H1 (cell line): ENCODE results near the gene TIE1. TPM values are rescaled to one million over a fixed set of nuclear protein-coding genes. Genes with fewer than 3 reads are reported as not detected.

Experiments used
- CTCF ChIA-PET: fragments of 300-600 bp; sonication (Branson Sonifier 250); formaldehyde crosslinking; loops from one replicate; lab custom pipeline; 2021; ENCODE audit not compliant: partially characterized antibody; lab: Charles Lee
- POLR2A ChIA-PET: fragments of 300-600 bp; sonication (Branson Sonifier 250); formaldehyde crosslinking; loops from one replicate; lab custom pipeline; 2021; ENCODE audit warnings: inconsistent platforms; ENCODE audit not compliant: partially characterized antibody; lab: Charles Lee
- DNase-seq, 2 experiments: peaks; one replicate each; pipeline versions ENCODE4 v3.0.0 to v3.0.0-alpha.2; 2010 to 2022; ENCODE audit warnings: low spot score in 2 of 2, low read depth in 1 of 2, mixed read lengths in 1 of 2
- FAIRE-seq: peaks from 2 replicates; lab custom pipeline; 2011; peaks lifted over from hg19 to GRCh38; lab: Jason Lieb, UNC
- H2AFZ ChIP-seq: 2 replicates; pipeline ENCODE4 v1.8.1; 2012; ENCODE audit warnings: low read length, inconsistent platforms
- H2AK5ac ChIP-seq: 2 replicates; pipeline ENCODE4 v1.6.1; 2013; ENCODE audit warnings: low read depth, low read length
- H2BK120ac ChIP-seq: replicated peaks from 2 replicates; pipeline ENCODE3; 2013; ENCODE audit warnings: low read depth, low read length, inconsistent platforms
- H2BK12ac ChIP-seq: 2 replicates; pipeline ENCODE4 v1.6.1; 2013; ENCODE audit warnings: low read depth, low read length
- H2BK15ac ChIP-seq: 2 replicates; pipeline ENCODE4 v1.6.1; 2013; ENCODE audit warnings: low read length
- H2BK20ac ChIP-seq: 2 replicates; pipeline ENCODE4 v1.6.1; 2013; ENCODE audit warnings: low read length
- H2BK5ac ChIP-seq: 2 replicates; pipeline ENCODE4 v1.6.1; 2013; ENCODE audit warnings: low read depth, low read length
- H3K14ac ChIP-seq: 2 replicates; pipeline ENCODE4 v1.6.1; 2013; ENCODE audit warnings: inconsistent platforms; ENCODE audit not compliant: insufficient read length
- H3K18ac ChIP-seq: 2 replicates; pipeline ENCODE4 v1.6.1; 2013; ENCODE audit warnings: low read length; ENCODE audit errors: extremely low read depth
- H3K23ac ChIP-seq: 2 replicates; pipeline ENCODE4 v1.6.1; 2013; ENCODE audit warnings: inconsistent platforms; ENCODE audit not compliant: insufficient read length
- H3K23me2 ChIP-seq: 2 replicates; pipeline ENCODE4 v1.6.1; 2013; ENCODE audit warnings: low read depth, low read length
- H3K27ac ChIP-seq: 2 replicates; pipeline ENCODE4 v1.6.1; 2011; ENCODE audit warnings: low read depth, low read length, inconsistent platforms
- H3K27me3 ChIP-seq, 4 experiments: replicated peaks in 1 of 4; 1 replicate in 1 of 4; 2 replicates in 3 of 4; pipeline versions ENCODE4 v1.6.1 to v1.8.1; 2011 to 2013; ENCODE audit warnings: low read length in 3 of 4, mild to moderate bottlenecking in 3 of 4, inconsistent platforms in 2 of 4, mixed read lengths in 2 of 4, moderate library complexity in 1 of 4; ENCODE audit not compliant: control insufficient read depth in 3 of 4, insufficient read depth in 3 of 4; ENCODE audit errors: extremely low read depth in 1 of 4
- H3K36me3 ChIP-seq, 4 experiments: 2 replicates each; pipeline versions ENCODE4 v1.6.1 to v1.8.1; 2011 to 2013; ENCODE audit warnings: mild to moderate bottlenecking in 4 of 4, low read length in 3 of 4, moderate library complexity in 2 of 4, control low read depth in 1 of 4, inconsistent platforms in 1 of 4; ENCODE audit not compliant: insufficient read depth in 4 of 4, control insufficient read depth in 2 of 4
- H3K4ac ChIP-seq: replicated peaks from 2 replicates; pipeline ENCODE3; 2013; ENCODE audit warnings: low read length, low read depth, mixed read lengths, inconsistent platforms; ENCODE audit not compliant: insufficient read length
- H3K4me1 ChIP-seq, 4 experiments: replicated peaks in 1 of 4; 1 replicate in 1 of 4; 2 replicates in 3 of 4; pipeline versions ENCODE4 v1.6.1 to v1.8.1; 2011 to 2013; ENCODE audit warnings: low read length in 3 of 4, inconsistent platforms in 2 of 4, mixed read lengths in 1 of 4; ENCODE audit not compliant: insufficient read depth in 4 of 4, control insufficient read depth in 3 of 4
- H3K4me2 ChIP-seq, 2 experiments: 2 replicates each; pipeline versions ENCODE4 v1.6.1 to v1.8.1; 2011 to 2013; ENCODE audit warnings: low read depth in 2 of 2, low read length in 2 of 2, control low read depth in 1 of 2, inconsistent platforms in 1 of 2, mild to moderate bottlenecking in 1 of 2; ENCODE audit not compliant: insufficient read depth in 1 of 2
- H3K4me3 ChIP-seq, 4 experiments: fragments of 200-600, 300-600 bp in 1 of 4; sonication (generic), shearing (Covaris generic), sonication (Bioruptor Twin) in 1 of 4; 2 replicates each; pipeline versions ENCODE4 v1.5.1 to v1.8.1; 2011 to 2016; ENCODE audit warnings: low read length in 4 of 4, low read depth in 3 of 4, control low read depth in 2 of 4, inconsistent platforms in 2 of 4, mild to moderate bottlenecking in 2 of 4, mixed read lengths in 1 of 4, moderate library complexity in 1 of 4; ENCODE audit not compliant: insufficient read depth in 2 of 4; ENCODE audit errors: extremely low read depth in 1 of 4
- H3K56ac ChIP-seq: replicated peaks from 2 replicates; pipeline ENCODE3; 2013; ENCODE audit warnings: low read depth, mild to moderate bottlenecking, mixed read lengths, low read length, inconsistent platforms; ENCODE audit not compliant: insufficient read length
- H3K79me1 ChIP-seq: 2 replicates; pipeline ENCODE4 v1.6.1; 2013; ENCODE audit warnings: low read depth, low read length, control low read depth
- H3K79me2 ChIP-seq, 2 experiments: 2 replicates each; pipeline versions ENCODE4 v1.6.1 to v1.8.1; 2012 to 2013; ENCODE audit warnings: low read length in 2 of 2, mild to moderate bottlenecking in 2 of 2, inconsistent platforms in 1 of 2; ENCODE audit not compliant: insufficient read depth in 2 of 2, control insufficient read depth in 1 of 2
- H3K9ac ChIP-seq, 4 experiments: replicated peaks in 1 of 4; 1 replicate in 1 of 4; 2 replicates in 3 of 4; pipeline versions ENCODE4 v1.6.1 to v1.8.1; 2011 to 2013; ENCODE audit warnings: low read depth in 3 of 4, low read length in 3 of 4, control low read depth in 2 of 4, mild to moderate bottlenecking in 2 of 4, moderate library complexity in 2 of 4, inconsistent platforms in 1 of 4; ENCODE audit errors: extremely low read depth in 1 of 4
- H3K9me3 ChIP-seq, 2 experiments: 2 replicates each; pipeline versions ENCODE4 v1.6.1 to v1.8.1; 2012 to 2013; ENCODE audit warnings: mild to moderate bottlenecking in 2 of 2, moderate library complexity in 2 of 2, control low read depth in 1 of 2, inconsistent platforms in 1 of 2, low read depth in 1 of 2, low read length in 1 of 2, mixed read lengths in 1 of 2; ENCODE audit not compliant: insufficient read depth in 2 of 2
- H4K20me1 ChIP-seq, 2 experiments: replicated peaks in 1 of 2; 2 replicates each; pipeline versions ENCODE3 to v1.8.1; 2011 to 2013; ENCODE audit warnings: inconsistent platforms in 2 of 2, low read length in 2 of 2, mild to moderate bottlenecking in 1 of 2; ENCODE audit not compliant: insufficient read depth in 2 of 2, control insufficient read depth in 1 of 2
- H4K5ac ChIP-seq: 2 replicates; pipeline ENCODE4 v1.6.1; 2013; ENCODE audit warnings: low read length, low read depth, mixed read lengths, inconsistent platforms; ENCODE audit not compliant: insufficient read length
- H4K8ac ChIP-seq: 2 replicates; pipeline ENCODE4 v1.8.0; 2013; ENCODE audit warnings: mild to moderate bottlenecking, moderate library complexity, low read length, inconsistent platforms; ENCODE audit not compliant: insufficient read depth; ENCODE audit errors: extremely low read depth
- H4K91ac ChIP-seq: replicated peaks from 2 replicates; pipeline ENCODE3; 2013; ENCODE audit warnings: low read length, mixed read lengths, inconsistent platforms; ENCODE audit not compliant: insufficient read length
- ASH2L ChIP-seq: fragments of 200-600, 300-600 bp; sonication (generic); IDR thresholded peaks from one replicate; pipeline ENCODE4 v1.7.1; 2017; ENCODE audit warnings: low read length
- CBX5 ChIP-seq: fragments of 300-800, 300-1000 bp; sonication (generic); IDR thresholded peaks from 2 replicates; pipeline ENCODE4 v1.7.1; 2016; ENCODE audit warnings: antibody characterized with exemption, low read length, low read depth
- CHD1 ChIP-seq: IDR thresholded peaks from 2 replicates; pipeline ENCODE4 v1.6.1; 2012; ENCODE audit warnings: low read depth, low read length, improper control_type of control experiment
- CTBP2 ChIP-seq: IDR thresholded peaks from 2 replicates; pipeline ENCODE4 v1.7.0; 2011; ENCODE audit warnings: borderline replicate concordance, mild to moderate bottlenecking, moderate library complexity, mixed read lengths, low read length; ENCODE audit not compliant: insufficient read depth, insufficient read length
- HDAC2 ChIP-seq, 2 experiments: fragments of 300-600 bp in 1 of 2; sonication (generic) in 1 of 2; IDR thresholded peaks; 2 replicates each; pipeline ENCODE4 v1.6.1; 2011 to 2012; ENCODE audit warnings: low read depth in 2 of 2, low read length in 2 of 2, mild to moderate bottlenecking in 2 of 2, moderate library complexity in 2 of 2, borderline replicate concordance in 1 of 2, inconsistent platforms in 1 of 2
- JUN ChIP-seq: IDR thresholded peaks from 2 replicates; pipeline ENCODE4 v1.6.1; 2011; ENCODE audit warnings: low read depth, mild to moderate bottlenecking, improper control_type of control experiment, low read length
- KDM1A ChIP-seq: fragments of 200-600, 300-600 bp; sonication (generic); IDR thresholded peaks from 2 replicates; pipeline ENCODE4 v1.7.1; 2016; ENCODE audit warnings: mild to moderate bottlenecking, low read length, borderline replicate concordance
- NRF1 ChIP-seq: IDR thresholded peaks from 2 replicates; pipeline ENCODE4 v1.6.1; 2011; ENCODE audit warnings: mild to moderate bottlenecking, low read depth, low read length, improper control_type of control experiment
- PHF8 ChIP-seq: fragments of 200-600 bp; sonication (generic); conservative IDR thresholded peaks from 2 replicates; pipeline ENCODE4 v1.7.1; 2012; ENCODE audit warnings: low read depth, mild to moderate bottlenecking, inconsistent platforms, low read length, moderate library complexity
- RFX5 ChIP-seq: IDR thresholded peaks from 2 replicates; pipeline ENCODE4 v1.6.1; 2011; ENCODE audit warnings: low read depth, low read length, improper control_type of control experiment, borderline replicate concordance
- SIN3A ChIP-seq, 2 experiments: IDR thresholded peaks in 1 of 2; conservative IDR thresholded peaks in 1 of 2; 2 replicates each; pipeline ENCODE4 v1.6.1; 2011 to 2012; ENCODE audit warnings: low read length in 2 of 2, improper control_type of control experiment in 1 of 2, low read depth in 1 of 2, mild to moderate bottlenecking in 1 of 2
- SIX5 ChIP-seq: IDR thresholded peaks from 2 replicates; pipeline ENCODE4 v1.6.1; 2011; ENCODE audit warnings: mild to moderate bottlenecking, low read depth, low read length
- SP4 ChIP-seq: IDR thresholded peaks from 2 replicates; pipeline ENCODE4 v1.6.1; 2012; ENCODE audit warnings: low read length, inconsistent platforms
- TAF7 ChIP-seq: optimal IDR thresholded peaks from 2 replicates; pipeline ENCODE3; 2011; ENCODE audit warnings: low read depth, mild to moderate bottlenecking, inconsistent platforms, low read length, moderate library complexity, borderline replicate concordance
- whole genome bisulfite sequencing, 2 experiments: shearing (Covaris generic) in 1 of 2; methylation state at CpG; one replicate each; pipeline versions ENCODE4 v1.1.6 to v1.1.7; 2013 to 2015; ENCODE audit warnings: low lambda C conversion rate in 2 of 2, mixed read lengths in 2 of 2, inconsistent platforms in 1 of 2, low coverage in 1 of 2, missing lambda C conversion rate in 1 of 2; ENCODE audit not compliant: insufficient replicate concordance in 2 of 2, insufficient coverage in 1 of 2, insufficient read length in 1 of 2; ENCODE audit errors: extremely low coverage in 1 of 2, missing lambda C conversion rate in 1 of 2; 5-methylcytosine and 5-hydroxymethylcytosine counted together
- polyA plus RNA-seq, 7 experiments: library from polyadenylated mRNA; depleted of rRNA in 3 of 7; stranded (reverse) in 5 of 7; unstranded in 2 of 7; fragments of >200 nt in 5 of 7; fragments of 200-250 nt in 2 of 7; gene quantifications; 1 replicate in 5 of 7; 2 replicates in 1 of 7; 4 replicates in 1 of 7; pipeline versions ENCODE4 v1.2.1 to v1.2.3, GENCODE V29; 2011 to 2013; ENCODE audit warnings: missing spikeins in 2 of 7, mixed read lengths in 2 of 7
- total RNA-seq: library from RNA; stranded (reverse); fragmentation: NEBNext Ultra II Directional; extraction: Animal tissue kit (Norgen Biotek cat#: 25700); gene quantifications from 2 replicates; pipeline ENCODE4 v1.2.1, GENCODE V29; 2021

The TIE1 gene
- total and polyA plus RNA-seq, 2 of the 8 experiments (the other 6 are each of a cell fraction or from before 2014, with no cell fraction given), result 0.74 to 2.2 TPM

DNA sequence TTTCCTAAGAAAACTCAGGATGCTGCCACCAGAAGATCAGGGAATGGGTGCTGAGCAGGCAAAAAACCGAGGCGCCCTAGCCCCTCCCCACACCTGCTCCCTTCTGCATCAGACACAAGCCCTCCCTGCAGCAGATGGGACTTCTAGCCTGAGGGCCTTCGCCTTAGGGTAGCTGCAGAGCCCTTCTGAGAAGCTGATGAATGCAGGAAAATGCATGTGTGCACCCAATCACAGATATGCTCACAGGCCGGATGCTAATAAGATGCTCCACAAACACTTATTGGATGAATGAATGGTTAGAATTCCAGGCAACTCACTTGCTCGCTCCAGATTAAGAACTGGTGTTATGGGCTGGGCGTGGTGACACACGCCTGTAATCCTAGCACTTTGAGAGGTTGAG lies 8.6 kb upstream of the TIE1 start:
- Histone ChIP-seq H4K5ac (no peak overlapping the region), H3K4me1 (peaks cover 0 to 8% (median 4%) of the 10 kb centered on the region in 4 experiments; a peak in 4 of 7 replicates), H2AK5ac (no peak overlapping the region), H2BK12ac (no peak overlapping the region), H2AFZ (no peak overlapping the region), H3K18ac (no peak overlapping the region), H3K9me3 (no peaks in the 10 kb centered on the region), H3K27me3 (no peaks in the 10 kb centered on the region), H3K79me1 (no peaks in the 10 kb centered on the region), H2BK120ac (no peak overlapping the region), H3K36me3 (no peaks in the 10 kb centered on the region), H3K79me2 (no peaks in the 10 kb centered on the region), H3K56ac (no peak overlapping the region), H2BK20ac (no peak overlapping the region), H3K23ac (no peak overlapping the region), H4K91ac (no peak overlapping the region), H3K14ac (no peak overlapping the region), H4K8ac (no peak overlapping the region), H3K27ac (no peak overlapping the region), H3K9ac (no peak overlapping the region), H3K4ac (no peak overlapping the region), H4K20me1 (no peaks in the 10 kb centered on the region), H3K23me2 (no peaks in the 10 kb centered on the region; the same call in 1 of the 2 replicates), H3K4me2 (no peak overlapping the region), H3K4me3 (no peak overlapping the region), H2BK15ac (no peak overlapping the region), H2BK5ac (no peak overlapping the region)
- CTCF ChIA-PET, result interaction anchor here (0.9 to 1.5 kb wide), 2 partner anchors 26 to 66 kb away, joined by 3 read pairs; no protein-coding TSS in a partner anchor
- DNase-seq (no peak), FAIRE-seq (no peak)
- 77% methylated on average over 7 of the region's 7 CpGs; no CpG with 5 or more reads in 1 of the 2 experiments for WGBS, 2 experiments
- POLR2A ChIA-PET, result interaction anchor here (5.0 kb wide), 1 partner anchor 66 kb away, joined by 19 read pairs; the partner anchor contains the start of gene CDC20
- TF ChIP-seq JUN (no peak), SP4 (no peak), KDM1A (no peak), CHD1 (no peak), HDAC2 (IDR thresholded peaks at IDR 0.05; ENCODE audit: borderline replicate concordance in 1 of 2, low read depth in 2 of 2, low read length in 2 of 2) (no peak), CBX5 (no peak), ASH2L (no peak), PHF8 (no peak), TAF7 (no peak), NRF1 (no peak), RFX5 (no peak), SIN3A (conservative IDR thresholded peaks at IDR 0.05 in 1 of 2, IDR thresholded peaks at IDR 0.05 in 1 of 2; ENCODE audit: low read depth in 1 of 2, low read length in 2 of 2) (no peak), SIX5 (no peak), CTBP2 (no peak)
